Measurements from ENCODE around the gene PRPF18. TPM values are rescaled to one million over a fixed set of nuclear protein-coding genes. Genes with fewer than 3 reads are reported as not detected.

The PRPF18 gene
- total and polyA plus RNA-seq, 2 of the 4 experiments (the other 2 are of a cell fraction), result 10.0 to 16.9 TPM

- Histone ChIP-seq H3K18ac (ENCODE audit: low read depth, low read length) (no peak overlapping the region), H3K9me1 (ENCODE audit: insufficient read depth, low read length) (no peaks in the 10 kb centered on the region), H2BK120ac (ENCODE audit: low read depth, low read length) (no peak overlapping the region), H2BK15ac (ENCODE audit: low read depth, low read length) (no peak overlapping the region), H3K27me3 (ENCODE audit: control insufficient read depth, insufficient read depth, low read length) (peaks cover 7% of the 10 kb centered on the region), H3K4ac (ENCODE audit: low read depth, low read length) (no peak overlapping the region), H3K14ac (replicated peaks; ENCODE audit: low read depth, low read length) (no peak overlapping the region), H3K27ac (ENCODE audit: insufficient read depth, low read length) (no peak overlapping the region), H2BK20ac (ENCODE audit: low read depth, low read length) (no peak overlapping the region), H2BK5ac (ENCODE audit: low read depth, low read length, poor library complexity, severe bottlenecking) (no peak overlapping the region), H2AFZ (replicated peaks; ENCODE audit: low read length, poor library complexity) (no peak overlapping the region), H4K20me1 (ENCODE audit: insufficient read depth, low read length) (no peaks in the 10 kb centered on the region), H4K5ac (ENCODE audit: low read depth, low read length) (no peak overlapping the region), H4K91ac (ENCODE audit: insufficient read depth, low read depth, low read length) (no peak overlapping the region), H2AK9ac (replicated peaks; ENCODE audit: low read depth, low read length, poor library complexity) (no peak overlapping the region), H3K23ac (ENCODE audit: low read depth, low read length) (no peak overlapping the region), H3K36me3 (ENCODE audit: control insufficient read depth, insufficient read depth, low read length) (no peaks in the 10 kb centered on the region), H3K4me2 (ENCODE audit: low read depth, low read length) (no peak overlapping the region), H3K56ac (ENCODE audit: extremely low read depth, insufficient read depth, low read length) (no peak overlapping the region), H3K9me3 (ENCODE audit: control insufficient read depth, insufficient read depth, low read length) (0 out of 2 replicates have a peak, but pooled peaks cover 3% of the 10 kb centered on the region), H3K9ac (ENCODE audit: low read depth, low read length) (no peak overlapping the region), H2AK5ac (ENCODE audit: low read depth, low read length) (no peak overlapping the region), H3K79me1 (ENCODE audit: low read depth in 1 of 2, low read length in 2 of 2) (no peaks in the 10 kb centered on the region), H3K4me1 (ENCODE audit: control insufficient read depth, insufficient read depth, low read length) (no peaks in the 10 kb centered on the region), H4K8ac (ENCODE audit: low read depth in 2 of 2, low read length in 2 of 2) (no peak overlapping the region), H3K4me3 (ENCODE audit: insufficient read depth, low read depth, low read length) (no peak overlapping the region)
- ChIA-PET CTCF (interaction anchor here (0.6 kb wide), 1 partner anchor 66 kb away, joined by 3 read pairs; no protein-coding TSS in a partner anchor), POLR2A (ENCODE audit: unreplicated experiment) (no interaction called here)
- ATAC-seq (ENCODE audit: low read depth) (no peak), DNase-seq (no peak)
- no CpG with 5 or more reads among the region's 4 CpGs for WGBS, 2 experiments (ENCODE audit: extremely low coverage in 2 of 2, insufficient read length in 1 of 2)
- no TSS peak for BruUV-seq (replicated peaks)
- in situ Hi-C loops (cut with MboI; ENCODE audit: low sequenced_read_pairs) (no loop called here), intact Hi-C loops (cut with micrococcal nuclease) (loop anchor here (5.0 kb wide), 1 partner anchor 42 kb away; no protein-coding TSS in a partner anchor), dilution Hi-C loops (cut with HindIII; ENCODE audit: low sequenced_read_pairs, unreplicated experiment) (no loop called here)
- TF ChIP-seq BHLHE40 (IDR thresholded peaks at IDR 0.05; ENCODE audit: low read depth, low read length) (no peak), NFE2L2 (IDR thresholded peaks at IDR 0.05; ENCODE audit: low read depth, low read length) (no peak), MAZ (IDR thresholded peaks at IDR 0.05; ENCODE audit: borderline replicate concordance, low read depth, low read length) (no peak), CEBPB (IDR thresholded peaks at IDR 0.05; ENCODE audit: low read depth, low read length) (no peak), CTCF (conservative IDR thresholded peaks at IDR 0.05; ENCODE audit: low read depth, low read length) (no peak), RCOR1 (IDR thresholded peaks at IDR 0.05; ENCODE audit: insufficient replicate concordance, low read length) (no peak), RAD21 (IDR thresholded peaks at IDR 0.05; ENCODE audit: low read length) (no peak), CHD1 (IDR thresholded peaks at IDR 0.05; ENCODE audit: low read depth, low read length) (no peak), SMC3 (IDR thresholded peaks at IDR 0.05; ENCODE audit: low read depth, low read length) (no peak), RFX5 (IDR thresholded peaks at IDR 0.05; ENCODE audit: low read depth, low read length) (no peak), MAFK (IDR thresholded peaks at IDR 0.05; ENCODE audit: low read depth, low read length) (no peak), MXI1 (IDR thresholded peaks at IDR 0.05; ENCODE audit: borderline replicate concordance, low read depth, low read length) (no peak), ELK1 (IDR thresholded peaks at IDR 0.05; ENCODE audit: borderline replicate concordance, low read depth, low read length) (no peak), POLR2A (IDR thresholded peaks at IDR 0.05; ENCODE audit: low read depth, low read length) (no peak), USF2 (IDR thresholded peaks at IDR 0.05; ENCODE audit: low read depth, low read length) (no peak)
Observed at GRCh38 chr10:13573960-13574359, 12.8 kb upstream of the PRPF18 start.

Measured in IMR-90 (cell line).